ENCODE results near the gene FYN. TPM values are rescaled to one million over a fixed set of nuclear protein-coding genes. Genes with fewer than 3 reads are reported as not detected.
"Not testable (repeated sequence)": the region's sequence is repeated elsewhere in the genome, so short reads cannot be mapped to it uniquely, and the experiment has no call there.

FYN gene
- total RNA-seq (2014; rRNA removed; shearing (Covaris generic)): 45.4 and 85.7 TPM in 2 replicates

GRCh38 chr6:111873178-111874024 lies at the start of gene FYN:
Gene FYN, minus strand, starts transcription at chr6:111873452. Its CDS starts 153,401 bp downstream, at chr6:111720051.
- Histone ChIP-seq H3K27me3 (ENCODE audit: control insufficient read depth, insufficient read depth, low read length) (peaks cover 4% of the 10 kb centered on the region; the same call in 1 of the 2 replicates), H3K4me3 (ENCODE audit: insufficient read depth, low read depth, low read length) (peak within 1 kb of the TSS; percentile 63), H3K36me3 (replicated peaks; ENCODE audit: control insufficient read depth, insufficient read depth, low read length) (no peaks in the 10 kb centered on the region)
- peak; percentile 99 for DNase-seq

- DNase-seq: no peak
- H3K4me3 ChIP-seq (ENCODE audit: insufficient read depth, low read depth, low read length): no peak overlapping the region
- no peaks in the 10 kb centered on the region for H3K36me3 ChIP-seq (replicated peaks; ENCODE audit: control insufficient read depth, insufficient read depth, low read length)
- H3K27me3 ChIP-seq (ENCODE audit: control insufficient read depth, insufficient read depth, low read length): no peaks in the 10 kb centered on the region
These were observed 49.4 kb upstream of the FYN start for GRCh38 chr6:111922454-111923297.

GRCh38 chr6:111921103-111921502 lies 47.9 kb upstream of the FYN start:
- Histone ChIP-seq H3K4me3 (ENCODE audit: insufficient read depth, low read depth, low read length) (no peak overlapping the region), H3K27me3 (ENCODE audit: control insufficient read depth, insufficient read depth, low read length) (no peaks in the 10 kb centered on the region), H3K36me3 (replicated peaks; ENCODE audit: control insufficient read depth, insufficient read depth, low read length) (no peaks in the 10 kb centered on the region)
- no peak for DNase-seq

- no peak overlapping the region for H3K4me3 ChIP-seq (ENCODE audit: insufficient read depth, low read depth, low read length)
- peak; percentile 22 for DNase-seq
- no peaks in the 10 kb centered on the region for H3K36me3 ChIP-seq (replicated peaks; ENCODE audit: control insufficient read depth, insufficient read depth, low read length)
- H3K27me3 ChIP-seq (ENCODE audit: control insufficient read depth, insufficient read depth, low read length): no peaks in the 10 kb centered on the region
These were observed 47.3 kb upstream of the FYN start for GRCh38 chr6:111920578-111920977.

- DNase-seq: no peak
These were observed 45.6 kb upstream of the FYN start for GRCh38 chr6:111918825-111919224.

GRCh38 chr6:111916747-111917146 lies 43.5 kb upstream of the FYN start:
- DNase-seq: no peak
- H3K4me3 ChIP-seq (ENCODE audit: insufficient read depth, low read depth, low read length): no peak overlapping the region
- no peaks in the 10 kb centered on the region for H3K36me3 ChIP-seq (replicated peaks; ENCODE audit: control insufficient read depth, insufficient read depth, low read length)
- H3K27me3 ChIP-seq (ENCODE audit: control insufficient read depth, insufficient read depth, low read length): no peaks in the 10 kb centered on the region

More at GRCh38 chr6:111918825-111919224, 45.6 kb upstream of the FYN start:
- H3K27me3 ChIP-seq (ENCODE audit: control insufficient read depth, insufficient read depth, low read length): no peaks in the 10 kb centered on the region
- H3K36me3 ChIP-seq (replicated peaks; ENCODE audit: control insufficient read depth, insufficient read depth, low read length): no peaks in the 10 kb centered on the region
- no peak overlapping the region for H3K4me3 ChIP-seq (ENCODE audit: insufficient read depth, low read depth, low read length)

- no peak overlapping the region for H3K4me3 ChIP-seq (ENCODE audit: insufficient read depth, low read depth, low read length)
- no peak for DNase-seq
- no peaks in the 10 kb centered on the region for H3K36me3 ChIP-seq (replicated peaks; ENCODE audit: control insufficient read depth, insufficient read depth, low read length)
- H3K27me3 ChIP-seq (ENCODE audit: control insufficient read depth, insufficient read depth, low read length): no peaks in the 10 kb centered on the region
These were observed 41.4 kb upstream of the FYN start for GRCh38 chr6:111914617-111915016.

- no peak for DNase-seq
- Histone ChIP-seq H3K4me3 (ENCODE audit: insufficient read depth, low read depth, low read length) (no peak overlapping the region), H3K36me3 (replicated peaks; ENCODE audit: control insufficient read depth, insufficient read depth, low read length) (no peaks in the 10 kb centered on the region), H3K27me3 (ENCODE audit: control insufficient read depth, insufficient read depth, low read length) (no peaks in the 10 kb centered on the region)
These were observed 39.7 kb upstream of the FYN start for GRCh38 chr6:111912904-111913303.

- DNase-seq: no peak
- no peaks in the 10 kb centered on the region for H3K27me3 ChIP-seq (ENCODE audit: control insufficient read depth, insufficient read depth, low read length)
- no peaks in the 10 kb centered on the region for H3K36me3 ChIP-seq (replicated peaks; ENCODE audit: control insufficient read depth, insufficient read depth, low read length)
- H3K4me3 ChIP-seq (ENCODE audit: insufficient read depth, low read depth, low read length): no peak overlapping the region
These were observed 38.2 kb upstream of the FYN start for GRCh38 chr6:111911428-111911827.

GRCh38 chr6:111909238-111909637 lies 36.0 kb upstream of the FYN start:
- no peaks in the 10 kb centered on the region for H3K27me3 ChIP-seq (ENCODE audit: control insufficient read depth, insufficient read depth, low read length)
- peak overlapping the region; percentile 20 for H3K4me3 ChIP-seq (ENCODE audit: insufficient read depth, low read depth, low read length)
- H3K36me3 ChIP-seq (replicated peaks; ENCODE audit: control insufficient read depth, insufficient read depth, low read length): no peaks in the 10 kb centered on the region
- DNase-seq: no peak

GRCh38 chr6:111908365-111908764 lies 35.1 kb upstream of the FYN start:
- DNase-seq; H3K36me3 ChIP-seq (replicated peaks; ENCODE audit: control insufficient read depth, insufficient read depth, low read length); H3K27me3 ChIP-seq (ENCODE audit: control insufficient read depth, insufficient read depth, low read length): not testable (repeated sequence)
- peak overlapping the region; percentile 20 for H3K4me3 ChIP-seq (ENCODE audit: insufficient read depth, low read depth, low read length)

- no peak for DNase-seq
- peaks cover 1% of the 10 kb centered on the region; the same call in 1 of the 2 replicates for H3K27me3 ChIP-seq (ENCODE audit: control insufficient read depth, insufficient read depth, low read length)
- no peaks in the 10 kb centered on the region for H3K36me3 ChIP-seq (replicated peaks; ENCODE audit: control insufficient read depth, insufficient read depth, low read length)
- H3K4me3 ChIP-seq (ENCODE audit: insufficient read depth, low read depth, low read length): no peak overlapping the region
These were observed 27.5 kb upstream of the FYN start for GRCh38 chr6:111900735-111901134.

- H3K27me3 ChIP-seq (ENCODE audit: control insufficient read depth, insufficient read depth, low read length): peaks cover 1% of the 10 kb centered on the region; the same call in 1 of the 2 replicates
- H3K36me3 ChIP-seq (replicated peaks; ENCODE audit: control insufficient read depth, insufficient read depth, low read length): no peaks in the 10 kb centered on the region
- H3K4me3 ChIP-seq (ENCODE audit: insufficient read depth, low read depth, low read length): no peak overlapping the region
- no peak for DNase-seq
These were observed 26.3 kb upstream of the FYN start for GRCh38 chr6:111899531-111899930.

- Histone ChIP-seq H3K4me3 (ENCODE audit: insufficient read depth, low read depth, low read length) (no peak overlapping the region), H3K36me3 (replicated peaks; ENCODE audit: control insufficient read depth, insufficient read depth, low read length) (no peaks in the 10 kb centered on the region), H3K27me3 (ENCODE audit: control insufficient read depth, insufficient read depth, low read length) (peaks cover 1% of the 10 kb centered on the region; the same call in 1 of the 2 replicates)
- no peak for DNase-seq
These were observed 25.2 kb upstream of the FYN start for GRCh38 chr6:111898452-111898851.

GRCh38 chr6:111894951-111895350 lies 21.7 kb upstream of the FYN start:
- H3K36me3 ChIP-seq (replicated peaks; ENCODE audit: control insufficient read depth, insufficient read depth, low read length): no peaks in the 10 kb centered on the region
- DNase-seq: no peak
- H3K27me3 ChIP-seq (ENCODE audit: control insufficient read depth, insufficient read depth, low read length): peaks cover 1% of the 10 kb centered on the region; the same call in 1 of the 2 replicates
- H3K4me3 ChIP-seq (ENCODE audit: insufficient read depth, low read depth, low read length): no peak overlapping the region

All from H7 (cell line).